ENCODE results near the gene PGR.

GRCh38 chr11:101048479-101048878 is 81.1 kb downstream of the PGR start:
- TF ChIP-seq POLR2AphosphoS5 (IDR thresholded peaks at IDR 0.05; ENCODE audit: borderline replicate concordance, low read depth, low read length): no peak
- TF ChIP-seq EZH2 (IDR thresholded peaks at IDR 0.05): no peak
- no peak for TF ChIP-seq FOXP2 (optimal IDR thresholded peaks at IDR 0.05; ENCODE audit: control extremely low read depth, extremely low read length, insufficient read depth)
